Endothelial cell of umbilical vein (primary cell): ENCODE data around the gene ADAM22.

Experiments used
- CTCF ChIP-seq, 2 donors: IDR thresholded peaks; 1 replicate in 1 of 2; 2 replicates in 1 of 2; pipeline ENCODE4 v1.5.1; 2011; ENCODE audit warnings: low read length in 2 of 2, mild to moderate bottlenecking in 2 of 2, moderate library complexity in 2 of 2, control low read depth in 1 of 2, inconsistent platforms in 1 of 2, low read depth in 1 of 2; ENCODE audit not compliant: insufficient read depth in 1 of 2; ENCODE audit errors: extremely low read depth in 1 of 2
- EZH2 ChIP-seq: IDR thresholded peaks from 2 replicates; pipeline ENCODE4 v1.6.1; 2012; ENCODE audit warnings: borderline replicate concordance, low read depth, mild to moderate bottlenecking, moderate library complexity, low read length, inconsistent platforms; ENCODE audit not compliant: severe bottlenecking
- FOS ChIP-seq: IDR thresholded peaks from 2 replicates; pipeline ENCODE4 v1.6.1; 2011; ENCODE audit warnings: mild to moderate bottlenecking, low read length, moderate library complexity, borderline replicate concordance; ENCODE audit not compliant: insufficient read depth
- GATA2 ChIP-seq: IDR thresholded peaks from 2 replicates; pipeline ENCODE4 v1.7.0; 2011; ENCODE audit warnings: low read depth, mild to moderate bottlenecking, moderate library complexity, mixed read lengths, low read length; ENCODE audit not compliant: insufficient read length, insufficient read depth
- JUN ChIP-seq: IDR thresholded peaks from 2 replicates; pipeline ENCODE4 v1.6.1; 2011; ENCODE audit warnings: borderline replicate concordance, low read depth; ENCODE audit not compliant: insufficient read length, insufficient read depth
- MAX ChIP-seq: IDR thresholded peaks from 2 replicates; pipeline ENCODE4 v1.6.1; 2011; ENCODE audit not compliant: insufficient read depth, insufficient read length
- MYC ChIP-seq: IDR thresholded peaks from one replicate; pipeline ENCODE4 v1.6.1; 2011; ENCODE audit warnings: mild to moderate bottlenecking, low read depth, low read length
- POLR2A ChIP-seq: IDR thresholded peaks from 2 replicates; pipeline ENCODE4 v1.6.1; 2012; ENCODE audit warnings: low read depth, mild to moderate bottlenecking, control low read depth, low read length
- POLR2AphosphoS5 ChIP-seq: IDR thresholded peaks from 2 replicates; pipeline ENCODE4 v1.6.1; 2012; ENCODE audit warnings: low read depth, mild to moderate bottlenecking, control low read depth, low read length, moderate library complexity; ENCODE audit not compliant: insufficient read depth

- TF ChIP-seq POLR2A (no peak), MYC (no peak), POLR2AphosphoS5 (no peak), FOS (no peak), CTCF (IDR thresholded peaks at IDR 0.05; ENCODE audit: extremely low read depth in 1 of 2, insufficient read depth in 1 of 2, low read depth in 1 of 2, low read length in 2 of 2) (no peak), EZH2 (no peak), MAX (no peak), JUN (no peak), GATA2 (no peak)
Observed at GRCh38 chr7:87968021-87968420, 34.0 kb downstream of the ADAM22 start.
